ENCODE measurements around the gene SLC12A2.

The SLC12A2 gene

DNA sequence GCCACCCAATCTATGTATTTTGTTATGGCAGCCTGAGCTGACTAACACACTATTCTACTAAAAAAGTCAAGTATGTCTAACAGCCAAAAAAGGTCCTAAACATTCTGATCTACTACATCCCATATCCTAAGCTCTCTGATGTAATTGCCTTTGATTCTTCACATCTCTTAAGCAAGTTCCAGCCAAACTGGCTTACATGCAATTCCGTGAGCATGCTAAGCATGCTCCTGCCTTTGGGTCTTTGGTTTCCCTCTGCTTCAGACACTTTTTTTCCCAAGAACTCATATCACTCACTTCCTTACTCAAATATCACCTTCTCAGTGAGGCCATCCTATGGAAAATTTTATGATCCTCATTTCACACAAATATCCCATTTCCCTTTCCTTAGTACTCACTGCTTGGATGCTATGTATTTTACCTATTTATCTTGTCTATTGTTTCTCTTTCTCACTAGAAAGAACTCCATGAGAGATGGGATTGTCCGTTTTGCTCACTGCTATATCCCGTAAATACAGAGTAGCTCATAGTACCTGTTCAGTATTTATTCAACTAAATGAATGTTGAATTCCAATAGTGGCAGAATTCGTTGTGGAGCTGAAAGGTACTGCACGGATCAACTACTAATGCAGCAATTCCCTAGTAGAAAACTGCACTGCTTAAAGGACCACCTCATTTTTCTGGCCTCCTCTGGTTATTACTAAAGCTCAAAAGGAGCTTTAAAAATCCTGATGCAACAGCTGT is 2.3 kb upstream of the SLC12A2 start:
- no peaks in the 10 kb centered on the region for H3K9me2 ChIP-seq (ENCODE audit: low read depth, low read length)
- peak overlapping the region; percentile 90 for H3K27ac ChIP-seq (ENCODE audit: low read depth, low read length, poor library complexity, severe bottlenecking)
- TF ChIP-seq, protein P1, sequence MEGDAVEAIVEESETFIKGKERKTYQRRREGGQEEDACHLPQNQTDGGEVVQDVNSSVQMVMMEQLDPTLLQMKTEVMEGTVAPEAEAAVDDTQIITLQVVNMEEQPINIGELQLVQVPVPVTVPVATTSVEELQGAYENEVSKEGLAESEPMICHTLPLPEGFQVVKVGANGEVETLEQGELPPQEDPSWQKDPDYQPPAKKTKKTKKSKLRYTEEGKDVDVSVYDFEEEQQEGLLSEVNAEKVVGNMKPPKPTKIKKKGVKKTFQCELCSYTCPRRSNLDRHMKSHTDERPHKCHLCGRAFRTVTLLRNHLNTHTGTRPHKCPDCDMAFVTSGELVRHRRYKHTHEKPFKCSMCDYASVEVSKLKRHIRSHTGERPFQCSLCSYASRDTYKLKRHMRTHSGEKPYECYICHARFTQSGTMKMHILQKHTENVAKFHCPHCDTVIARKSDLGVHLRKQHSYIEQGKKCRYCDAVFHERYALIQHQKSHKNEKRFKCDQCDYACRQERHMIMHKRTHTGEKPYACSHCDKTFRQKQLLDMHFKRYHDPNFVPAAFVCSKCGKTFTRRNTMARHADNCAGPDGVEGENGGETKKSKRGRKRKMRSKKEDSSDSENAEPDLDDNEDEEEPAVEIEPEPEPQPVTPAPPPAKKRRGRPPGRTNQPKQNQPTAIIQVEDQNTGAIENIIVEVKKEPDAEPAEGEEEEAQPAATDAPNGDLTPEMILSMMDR (IDR thresholded peaks at IDR 0.05; ENCODE audit: low read length), result no peak
- TF ChIP-seq EZH2 (IDR thresholded peaks at IDR 0.05; ENCODE audit: borderline replicate concordance, low read length), result no peak
- peak overlapping the region; percentile 80 for H3K4me3 ChIP-seq (ENCODE audit: low read depth, low read length, poor library complexity, severe bottlenecking)
- peak overlapping the region; percentile 91 for H3K9ac ChIP-seq (ENCODE audit: low read length)
- H4K20me1 ChIP-seq (ENCODE audit: insufficient read depth, low read length), result no peaks in the 10 kb centered on the region
- H3K4me2 ChIP-seq (ENCODE audit: low read length), result peak overlapping the region; percentile 99
- H3F3A ChIP-seq (ENCODE audit: insufficient read depth, low read length), result no peaks in the 10 kb centered on the region
- peaks cover 73% of the 10 kb centered on the region for H3K79me2 ChIP-seq (ENCODE audit: insufficient read depth, low read length)
- H2AFZ ChIP-seq (ENCODE audit: low read length), result no peak overlapping the region
- H3K9me3 ChIP-seq (ENCODE audit: low read length), result no peaks in the 10 kb centered on the region
- H3K4me1 ChIP-seq (ENCODE audit: insufficient read depth, low read length, severe bottlenecking), result peaks cover 61% of the 10 kb centered on the region
- H3K36me3 ChIP-seq (ENCODE audit: insufficient read depth, low read length), result peaks cover 15% of the 10 kb centered on the region
- no peaks in the 10 kb centered on the region for H3K27me3 ChIP-seq (ENCODE audit: insufficient read depth, low read length)

DNA sequence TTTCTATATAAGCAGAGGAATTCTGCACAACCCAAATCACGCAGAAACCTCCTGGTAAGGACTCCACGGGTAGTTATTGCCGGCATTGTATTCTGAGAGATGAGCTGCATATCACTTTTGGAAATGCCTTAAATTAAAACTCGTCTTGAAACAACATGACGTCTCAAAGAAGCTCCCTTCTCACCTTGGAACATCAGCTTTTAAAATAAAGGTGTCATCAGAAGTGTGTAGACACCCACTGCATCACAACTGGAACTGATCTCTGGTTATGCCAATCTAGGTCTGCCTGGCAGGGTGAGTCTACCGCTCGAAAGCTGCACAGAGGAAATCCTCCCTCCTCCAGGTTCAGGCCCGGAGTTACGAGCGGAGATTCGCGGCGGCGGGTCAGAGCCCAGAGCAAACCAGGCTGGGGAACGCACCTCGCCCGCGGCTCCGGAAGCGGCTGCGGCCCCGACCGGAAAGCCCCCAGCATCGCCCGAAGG is 974 bp upstream of the SLC12A2 start:
- Histone ChIP-seq H3F3A (ENCODE audit: insufficient read depth, low read length) (no peaks in the 10 kb centered on the region), H4K20me1 (ENCODE audit: insufficient read depth, low read length) (no peaks in the 10 kb centered on the region), H3K4me1 (ENCODE audit: insufficient read depth, low read length, severe bottlenecking) (peaks cover 64% of the 10 kb centered on the region), H2AFZ (ENCODE audit: low read length) (no peak overlapping the region), H3K27ac (ENCODE audit: low read depth, low read length, poor library complexity, severe bottlenecking) (peak overlapping the region; percentile 90), H3K9me2 (ENCODE audit: low read depth, low read length) (no peaks in the 10 kb centered on the region), H3K4me2 (ENCODE audit: low read length) (peak overlapping the region; percentile 99), H3K9ac (ENCODE audit: low read length) (peak overlapping the region; percentile 91), H3K27me3 (ENCODE audit: insufficient read depth, low read length) (no peaks in the 10 kb centered on the region), H3K36me3 (ENCODE audit: insufficient read depth, low read length) (peaks cover 6% of the 10 kb centered on the region; the same call in 1 of the 2 replicates), H3K9me3 (ENCODE audit: low read length) (no peaks in the 10 kb centered on the region), H3K79me2 (ENCODE audit: insufficient read depth, low read length) (peaks cover 79% of the 10 kb centered on the region), H3K4me3 (ENCODE audit: low read depth, low read length, poor library complexity, severe bottlenecking) (peak overlapping the region; percentile 80)
- TF ChIP-seq, protein P1 (IDR thresholded peaks at IDR 0.05; ENCODE audit: low read length), result no peak
- no peak for TF ChIP-seq EZH2 (IDR thresholded peaks at IDR 0.05; ENCODE audit: borderline replicate concordance, low read length)

DNA sequence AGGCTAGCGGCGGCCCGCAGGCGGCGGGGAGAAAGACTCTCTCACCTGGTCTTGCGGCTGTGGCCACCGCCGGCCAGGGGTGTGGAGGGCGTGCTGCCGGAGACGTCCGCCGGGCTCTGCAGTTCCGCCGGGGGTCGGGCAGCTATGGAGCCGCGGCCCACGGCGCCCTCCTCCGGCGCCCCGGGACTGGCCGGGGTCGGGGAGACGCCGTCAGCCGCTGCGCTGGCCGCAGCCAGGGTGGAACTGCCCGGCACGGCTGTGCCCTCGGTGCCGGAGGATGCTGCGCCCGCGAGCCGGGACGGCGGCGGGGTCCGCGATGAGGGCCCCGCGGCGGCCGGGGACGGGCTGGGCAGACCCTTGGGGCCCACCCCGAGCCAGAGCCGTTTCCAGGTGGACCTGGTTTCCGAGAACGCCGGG is 253 bp downstream of the SLC12A2 start:
- 0 out of 2 replicates have a peak, but pooled peaks cover 7% of the 10 kb centered on the region for H3K36me3 ChIP-seq (ENCODE audit: insufficient read depth, low read length)
- peaks cover 57% of the 10 kb centered on the region for H3K4me1 ChIP-seq (ENCODE audit: insufficient read depth, low read length, severe bottlenecking)
- H3F3A ChIP-seq (ENCODE audit: insufficient read depth, low read length), result no peaks in the 10 kb centered on the region
- H3K27me3 ChIP-seq (ENCODE audit: insufficient read depth, low read length), result no peaks in the 10 kb centered on the region
- H3K4me3 ChIP-seq (ENCODE audit: low read depth, low read length, poor library complexity, severe bottlenecking), result peak overlapping the region; percentile 80
- no peaks in the 10 kb centered on the region for H3K9me2 ChIP-seq (ENCODE audit: low read depth, low read length)
- H3K79me2 ChIP-seq (ENCODE audit: insufficient read depth, low read length), result peaks cover 78% of the 10 kb centered on the region
- no peak overlapping the region for H2AFZ ChIP-seq (ENCODE audit: low read length)
- H3K27ac ChIP-seq (ENCODE audit: low read depth, low read length, poor library complexity, severe bottlenecking), result no peak overlapping the region
- H3K9ac ChIP-seq (ENCODE audit: low read length), result peak overlapping the region; percentile 91
- TF ChIP-seq EZH2 (IDR thresholded peaks at IDR 0.05; ENCODE audit: borderline replicate concordance, low read length), result no peak
- TF ChIP-seq, protein P1 (IDR thresholded peaks at IDR 0.05; ENCODE audit: low read length), result peak; percentile 33; the same call in 1 of the 2 replicates
- peak overlapping the region; percentile 99 for H3K4me2 ChIP-seq (ENCODE audit: low read length)
- no peaks in the 10 kb centered on the region for H4K20me1 ChIP-seq (ENCODE audit: insufficient read depth, low read length)
- H3K9me3 ChIP-seq (ENCODE audit: low read length), result no peaks in the 10 kb centered on the region

Measured in OCI-LY1 (cell line).